OCI-M2 (cell line): ENCODE measurements around the gene FBN1.

Experiments used
- DNase-seq: peaks from one replicate; lab custom pipeline; 2025; ENCODE audit not compliant: unreplicated experiment; lab: John Stamatoyannopoulos, UW

The FBN1 gene

GRCh38 chr15:48440084-48440483 is 205.4 kb downstream of the FBN1 start:
- DNase-seq, result no peak

- DNase-seq, result no peak
Measured at GRCh38 chr15:48437178-48437577, 208.3 kb downstream of the FBN1 start.

DNA sequence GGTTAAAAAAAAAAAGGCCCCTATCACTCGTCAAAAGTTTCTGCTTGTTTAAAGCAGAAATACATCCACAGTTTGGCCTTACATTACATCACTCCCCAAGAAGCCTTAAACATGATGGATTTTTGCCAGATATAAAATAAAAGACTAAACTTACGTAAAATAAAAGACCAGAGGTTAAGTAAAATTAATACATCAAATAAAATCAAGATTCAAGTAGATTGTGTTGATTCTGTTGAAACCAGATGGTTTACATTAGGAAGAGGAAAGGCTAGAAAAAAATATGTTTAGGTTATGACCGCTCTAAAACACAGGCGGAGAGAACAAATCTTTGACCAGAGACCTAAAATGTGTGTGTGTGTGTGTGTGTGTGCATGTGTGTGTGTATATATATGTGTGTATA is 210.2 kb downstream of the FBN1 start:
- DNase-seq, result no peak

GRCh38 chr15:48433226-48433886 is 212.2 kb downstream of the FBN1 start:
- DNase-seq, result no peak

- no peak for DNase-seq
Measured at GRCh38 chr15:48432688-48433087, 212.8 kb downstream of the FBN1 start.

GRCh38 chr15:48427960-48428547 is 217.5 kb downstream of the FBN1 start:
- no peak for DNase-seq

DNA sequence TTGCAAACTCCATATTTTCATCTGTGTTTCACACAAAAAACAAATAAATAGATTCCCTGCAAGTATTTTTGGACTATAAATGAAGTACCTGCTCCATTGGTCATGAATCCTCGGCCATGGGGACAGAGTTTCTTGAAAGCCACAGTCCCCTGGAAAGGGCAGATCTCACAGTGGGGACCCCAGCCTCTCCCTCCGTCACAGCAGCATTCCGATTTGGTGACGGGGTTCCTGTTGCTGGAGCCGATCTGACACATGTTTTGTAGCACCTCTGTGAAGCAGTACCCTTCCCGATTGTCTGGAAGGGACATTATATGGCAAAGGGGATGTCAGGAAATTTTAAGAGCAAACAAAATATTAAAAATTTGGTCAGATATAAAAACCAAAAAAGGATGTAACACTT is 218.0 kb downstream of the FBN1 start:
- DNase-seq, result no peak

DNA sequence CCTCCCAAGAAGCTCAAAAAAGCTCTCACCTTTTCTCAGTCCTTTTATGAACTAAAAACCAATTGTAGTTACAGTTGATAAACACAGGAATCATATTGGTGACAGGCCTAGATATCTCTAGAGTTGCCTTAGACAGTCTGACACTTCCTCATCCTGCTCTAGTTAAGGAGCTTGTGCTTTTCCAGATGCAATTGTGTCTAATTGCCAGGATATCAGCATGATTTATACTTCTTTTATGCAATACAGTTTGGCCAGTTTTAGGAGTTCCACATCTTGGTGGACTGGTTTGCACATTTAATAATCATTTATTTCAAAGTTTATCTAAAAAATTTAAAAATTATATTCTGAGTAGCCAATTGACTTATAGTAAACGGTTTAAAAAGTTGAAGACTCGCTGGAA is 218.6 kb downstream of the FBN1 start:
- DNase-seq, result no peak

GRCh38 chr15:48426044-48426443 is 219.5 kb downstream of the FBN1 start:
- DNase-seq, result no peak

DNA sequence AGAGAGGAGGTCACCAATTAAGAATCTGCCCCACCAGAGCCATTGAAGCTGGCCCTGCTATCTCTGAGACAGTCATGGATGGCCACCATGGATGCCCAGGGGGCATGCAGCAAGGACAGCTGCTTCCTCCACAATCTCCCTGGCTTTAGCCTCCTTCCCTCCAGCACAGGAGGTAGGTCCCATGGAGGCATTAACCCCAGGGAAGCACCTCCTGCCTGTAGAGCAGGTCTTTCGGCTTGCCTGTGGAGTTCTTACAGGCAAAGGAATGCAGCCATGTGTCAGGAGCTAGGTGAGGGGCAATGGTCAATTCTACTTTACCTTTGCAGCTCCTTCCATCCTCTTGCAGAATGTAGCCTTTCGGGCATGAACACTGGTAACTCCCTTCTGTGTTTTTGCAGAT is 220.5 kb downstream of the FBN1 start:
- DNase-seq, result no peak

GRCh38 chr15:48423896-48424475 is 221.5 kb downstream of the FBN1 start:
- DNase-seq, result no peak

DNA sequence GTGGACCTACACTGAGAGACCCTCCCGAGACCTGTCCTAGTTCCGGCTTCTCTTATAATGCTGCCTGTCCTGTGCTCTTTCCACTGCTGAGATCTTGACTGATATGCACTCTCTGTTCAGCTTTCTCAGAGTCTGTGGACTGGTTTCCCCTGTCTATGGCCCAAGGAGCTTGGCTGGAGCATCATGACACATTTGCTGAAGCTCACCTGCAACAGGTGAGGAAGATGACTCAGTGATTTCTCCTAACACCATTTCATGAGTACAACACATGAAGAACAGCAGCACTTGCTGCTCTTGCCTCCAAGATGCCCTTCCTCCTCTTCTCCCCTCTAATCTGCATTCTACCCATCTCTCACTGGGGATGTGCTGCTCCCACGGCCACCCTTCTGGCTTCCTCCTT is 222.2 kb downstream of the FBN1 start:
- no peak for DNase-seq

GRCh38 chr15:48422401-48422800 is 223.1 kb downstream of the FBN1 start:
- DNase-seq, result no peak

DNA sequence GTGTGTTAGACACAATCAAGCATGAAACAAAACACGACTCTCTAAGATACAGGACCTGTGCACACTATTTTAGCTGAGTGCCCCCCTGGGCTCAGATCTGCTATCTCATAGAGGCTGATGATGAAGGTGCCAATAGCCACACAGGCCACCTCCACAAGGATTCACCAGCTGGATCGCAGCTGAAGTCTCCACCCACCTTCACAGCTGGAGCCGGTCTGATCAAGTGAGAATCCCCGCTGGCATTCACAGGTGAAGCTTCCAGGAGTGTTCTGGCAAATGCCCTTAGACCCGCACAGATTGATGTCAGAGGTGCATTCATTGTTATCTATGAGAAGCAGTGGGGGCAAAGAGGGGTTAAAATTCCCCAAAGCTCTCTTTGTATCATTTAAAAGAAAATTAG is 224.1 kb downstream of the FBN1 start:
- DNase-seq, result no peak

GRCh38 chr15:48419896-48420295 is 225.6 kb downstream of the FBN1 start:
- no peak for DNase-seq

GRCh38 chr15:48418343-48418742 is 227.2 kb downstream of the FBN1 start:
- DNase-seq, result no peak

- no peak for DNase-seq
Measured at GRCh38 chr15:48416301-48416700, 229.2 kb downstream of the FBN1 start.

DNA sequence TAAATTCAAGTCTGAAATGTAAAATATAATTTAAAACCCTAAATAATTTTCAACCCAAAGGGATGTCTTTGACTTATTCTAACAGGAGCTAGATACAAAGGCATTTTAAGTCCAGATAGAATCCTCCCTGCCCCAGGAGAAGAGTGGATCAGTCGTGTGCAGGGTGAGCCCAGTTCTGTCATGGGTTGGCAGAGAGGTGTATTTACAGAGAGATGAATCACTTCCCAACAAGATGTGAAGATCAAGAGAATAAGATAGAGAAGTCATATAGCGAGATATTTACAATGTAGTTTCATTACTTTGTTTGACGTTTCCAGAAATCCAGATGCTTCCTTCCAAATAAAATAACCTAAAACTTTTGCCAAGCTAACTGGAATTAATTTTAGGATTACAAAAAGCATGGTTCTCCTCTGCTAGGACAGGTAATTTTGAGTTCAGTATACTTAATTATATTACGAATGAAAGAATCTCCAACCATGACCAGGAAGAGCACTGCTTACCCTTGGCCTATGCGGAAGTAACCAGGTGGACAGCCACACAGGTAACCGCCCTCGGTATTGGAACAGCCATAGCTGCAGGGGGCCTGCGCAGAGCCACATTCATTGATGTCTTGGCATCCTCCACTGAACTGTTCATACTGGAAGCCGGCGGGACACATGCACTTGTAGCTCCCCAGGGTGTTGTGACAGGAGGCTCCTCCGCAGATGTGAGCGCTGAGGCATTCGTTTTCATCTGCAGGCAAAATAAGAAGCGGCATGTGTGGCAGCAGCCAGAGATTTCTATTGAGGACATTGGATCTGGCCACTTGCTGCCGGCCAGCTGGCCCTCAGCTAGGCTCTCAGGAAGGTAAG is 230.2 kb downstream of the FBN1 start:
- DNase-seq, result no peak

GRCh38 chr15:48414015-48414414 is 231.5 kb downstream of the FBN1 start:
- no peak for DNase-seq

DNA sequence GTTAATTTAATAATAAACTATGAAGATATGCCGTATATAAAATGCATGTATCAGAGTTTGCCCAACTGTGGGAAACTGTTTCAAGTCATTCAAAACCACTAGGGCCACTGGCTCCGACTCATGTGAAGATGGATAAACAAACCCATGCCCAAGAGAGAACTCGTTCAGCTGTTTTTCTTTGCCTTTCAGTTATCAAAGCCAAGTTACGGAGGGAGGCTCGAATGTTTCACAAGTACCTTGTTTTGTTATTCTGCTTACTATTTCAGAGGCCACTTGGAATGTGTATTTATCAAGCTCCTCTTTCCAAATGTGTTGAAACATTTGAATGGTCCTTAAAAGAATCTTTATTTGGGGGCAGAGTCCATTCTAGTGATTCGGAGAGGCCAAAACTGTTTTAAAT is 232.2 kb downstream of the FBN1 start:
- no peak for DNase-seq

GRCh38 chr15:48411971-48412591 is 233.4 kb downstream of the FBN1 start:
- no peak for DNase-seq
